ENCODE measurements around the gene COMMD10. TPM values are rescaled to one million over a fixed set of nuclear protein-coding genes. Genes with fewer than 3 reads are reported as not detected.

COMMD10 gene
- polyA plus RNA-seq, 1 donor from 2014 or later = 23.1 TPM

DNA sequence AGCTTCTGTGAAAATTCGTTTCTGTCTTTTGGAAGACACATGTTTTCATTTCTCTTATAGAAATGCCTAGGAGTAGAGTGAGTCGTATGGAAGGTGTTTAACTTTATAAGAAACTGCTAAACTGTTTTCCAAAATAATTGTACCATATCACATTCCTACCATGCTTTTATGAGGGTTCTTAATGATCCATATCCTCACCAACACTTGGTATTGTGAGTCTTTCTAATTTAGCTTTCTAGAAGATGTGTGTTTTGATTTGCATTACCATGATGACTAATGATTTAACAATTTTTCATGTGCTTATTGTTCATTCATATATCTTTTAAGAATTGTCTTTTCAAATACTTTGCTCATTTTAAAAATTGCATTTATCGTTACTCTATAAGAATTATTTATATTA lies 223.6 kb downstream of the COMMD10 start:
- Histone ChIP-seq H3K4me2 (ENCODE audit: low read length) (no peak overlapping the region), H3K27ac (ENCODE audit: low read length) (no peak overlapping the region), H4K20me1 (ENCODE audit: insufficient read depth) (no peaks in the 10 kb centered on the region), H3F3A (ENCODE audit: insufficient read depth, low read length, poor library complexity, severe bottlenecking) (no peaks in the 10 kb centered on the region), H2AFZ (ENCODE audit: low read depth, low read length) (no peak overlapping the region), H3K36me3 (ENCODE audit: insufficient read depth, low read length) (peaks cover 5% of the 10 kb centered on the region), H3K9ac (ENCODE audit: low read length) (no peak overlapping the region), H3K9me3 (ENCODE audit: low read length) (no peaks in the 10 kb centered on the region), H3K4me3 (ENCODE audit: low read length) (no peak overlapping the region), H3K27me3 (ENCODE audit: insufficient read depth, low read depth, low read length) (no peaks in the 10 kb centered on the region), H3K9me2 (ENCODE audit: insufficient read depth, low read length) (no peaks in the 10 kb centered on the region), H3K79me2 (replicated peaks; ENCODE audit: insufficient read depth, low read length) (no peaks in the 10 kb centered on the region)
- TF ChIP-seq TAF1 (IDR thresholded peaks at IDR 0.05; ENCODE audit: low read depth) = no peak

- Histone ChIP-seq H3K4me3 (ENCODE audit: low read length) (no peak overlapping the region), H3F3A (ENCODE audit: insufficient read depth, low read length, poor library complexity, severe bottlenecking) (no peaks in the 10 kb centered on the region), H2AFZ (ENCODE audit: low read depth, low read length) (no peak overlapping the region), H3K36me3 (ENCODE audit: insufficient read depth, low read length) (no peaks in the 10 kb centered on the region), H3K9me3 (ENCODE audit: low read length) (no peaks in the 10 kb centered on the region), H3K27me3 (ENCODE audit: insufficient read depth, low read depth, low read length) (no peaks in the 10 kb centered on the region), H3K79me2 (replicated peaks; ENCODE audit: insufficient read depth, low read length) (no peaks in the 10 kb centered on the region), H3K27ac (ENCODE audit: low read length) (no peak overlapping the region), H4K20me1 (ENCODE audit: insufficient read depth) (no peaks in the 10 kb centered on the region), H3K4me2 (ENCODE audit: low read length) (no peak overlapping the region), H3K9ac (ENCODE audit: low read length) (no peak overlapping the region), H3K9me2 (ENCODE audit: insufficient read depth, low read length) (no peaks in the 10 kb centered on the region)
- no peak for TF ChIP-seq CTCF (IDR thresholded peaks at IDR 0.05; ENCODE audit: poor library complexity, severe bottlenecking)
- TF ChIP-seq EZH2 (IDR thresholded peaks at IDR 0.05; ENCODE audit: borderline replicate concordance, insufficient read depth, low read length, poor library complexity, severe bottlenecking) = no peak
- no peak for TF ChIP-seq MXI1 (conservative IDR thresholded peaks at IDR 0.05; ENCODE audit: poor library complexity, severe bottlenecking)
- no peak for TF ChIP-seq TAF1 (IDR thresholded peaks at IDR 0.05; ENCODE audit: low read depth)
- no peak for TF ChIP-seq REST (IDR thresholded peaks at IDR 0.05; ENCODE audit: borderline replicate concordance)
- TF ChIP-seq SMC3 (conservative IDR thresholded peaks at IDR 0.05; ENCODE audit: poor library complexity) = no peak
- TF ChIP-seq POLR2AphosphoS5 (IDR thresholded peaks at IDR 0.05) = no peak
- TF ChIP-seq RAD21 (conservative IDR thresholded peaks at IDR 0.05) = no peak
- TF ChIP-seq EP300 (conservative IDR thresholded peaks at IDR 0.05; ENCODE audit: poor library complexity, severe bottlenecking) = no peak
Measured at GRCh38 chr5:116313366-116313765, 228.5 kb downstream of the COMMD10 start.

DNA sequence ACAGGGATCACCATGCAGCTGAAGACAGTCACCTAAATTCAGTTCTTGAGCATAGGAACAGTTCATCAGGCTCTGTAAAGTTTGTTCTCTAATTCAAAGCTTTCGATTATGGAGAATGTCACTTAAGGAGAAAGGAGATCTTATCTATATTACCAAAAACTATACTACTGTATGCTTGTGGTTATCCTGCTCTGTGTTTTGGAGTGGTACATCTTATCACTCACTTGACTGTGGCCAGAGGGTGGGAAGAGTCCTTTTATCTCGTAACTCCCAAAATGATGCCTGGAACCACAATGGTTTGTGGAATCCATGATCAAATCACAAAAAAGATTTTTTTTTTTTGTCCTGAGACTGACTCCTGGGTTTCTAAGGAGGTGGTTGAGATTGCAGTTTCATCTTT lies 230.7 kb downstream of the COMMD10 start:
- Histone ChIP-seq H3K79me2 (replicated peaks; ENCODE audit: insufficient read depth, low read length) (no peaks in the 10 kb centered on the region), H3K9me2 (ENCODE audit: insufficient read depth, low read length) (no peaks in the 10 kb centered on the region), H3K4me3 (ENCODE audit: low read length) (no peak overlapping the region), H3K9me3 (ENCODE audit: low read length) (no peaks in the 10 kb centered on the region), H3K36me3 (ENCODE audit: insufficient read depth, low read length) (no peaks in the 10 kb centered on the region), H3F3A (ENCODE audit: insufficient read depth, low read length, poor library complexity, severe bottlenecking) (no peaks in the 10 kb centered on the region), H2AFZ (ENCODE audit: low read depth, low read length) (no peak overlapping the region), H3K27ac (ENCODE audit: low read length) (no peak overlapping the region), H3K27me3 (ENCODE audit: insufficient read depth, low read depth, low read length) (no peaks in the 10 kb centered on the region), H3K4me2 (ENCODE audit: low read length) (no peak overlapping the region), H3K9ac (ENCODE audit: low read length) (no peak overlapping the region), H4K20me1 (ENCODE audit: insufficient read depth) (no peaks in the 10 kb centered on the region)
- no peak for TF ChIP-seq TAF1 (IDR thresholded peaks at IDR 0.05; ENCODE audit: low read depth)
- TF ChIP-seq MXI1 (conservative IDR thresholded peaks at IDR 0.05; ENCODE audit: poor library complexity, severe bottlenecking) = no peak
- no peak for TF ChIP-seq SMC3 (conservative IDR thresholded peaks at IDR 0.05; ENCODE audit: poor library complexity)
- no peak for TF ChIP-seq EZH2 (IDR thresholded peaks at IDR 0.05; ENCODE audit: borderline replicate concordance, insufficient read depth, low read length, poor library complexity, severe bottlenecking)
- TF ChIP-seq POLR2AphosphoS5 (IDR thresholded peaks at IDR 0.05) = no peak
- TF ChIP-seq CTCF (IDR thresholded peaks at IDR 0.05; ENCODE audit: poor library complexity, severe bottlenecking) = no peak
- no peak for TF ChIP-seq EP300 (conservative IDR thresholded peaks at IDR 0.05; ENCODE audit: poor library complexity, severe bottlenecking)

Data from neural cell (in vitro differentiated cells).